C4-2B (cell line): ENCODE data around the gene CBY1.

ENCODE experiments used
- H3K27ac ChIP-seq: fragments of 450-650 bp; 2 replicates; pipeline ENCODE4 v1.5.1; 2017
- CTCF ChIP-seq: fragments of 450-650 bp; conservative IDR thresholded peaks from 2 replicates; pipeline ENCODE4 v1.5.1; 2017; ENCODE audit warnings: mild to moderate bottlenecking
- ZFX ChIP-seq: fragments of 450-650 bp; IDR thresholded peaks from 2 replicates; pipeline ENCODE4 v1.6.1; 2017

Gene CBY1

DNA sequence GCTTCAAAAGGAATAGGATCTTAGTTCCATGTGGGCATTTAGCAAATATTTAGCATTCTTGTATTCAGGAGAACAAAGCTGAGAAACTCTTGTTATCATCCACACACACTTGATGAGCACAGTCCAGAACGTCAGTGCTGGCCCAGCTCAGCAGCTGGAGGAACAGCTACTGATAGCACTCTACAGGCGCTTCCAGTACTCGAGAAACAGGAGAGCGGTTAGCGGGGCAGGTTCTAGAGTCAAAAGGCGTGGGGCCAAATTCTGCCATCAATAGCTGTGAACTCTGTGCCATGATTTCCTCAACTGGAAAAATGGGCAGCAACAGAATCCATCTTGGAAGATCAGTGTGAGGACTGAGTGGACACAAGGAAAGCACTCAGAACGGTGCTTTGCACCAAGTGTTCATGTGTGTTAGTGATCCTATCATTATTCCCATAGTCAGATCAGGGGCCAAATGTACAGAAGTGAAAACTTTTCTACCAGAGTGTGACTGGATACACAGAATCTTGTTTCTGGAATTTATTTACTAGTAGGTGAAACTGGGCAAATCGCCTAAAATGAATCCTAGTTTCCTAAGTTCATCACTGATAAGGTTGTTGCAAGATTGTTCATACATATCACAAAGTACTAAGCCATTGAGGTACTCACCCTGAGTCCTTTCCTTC is 41.1 kb downstream of the CBY1 start:
- H3K27ac ChIP-seq = no peak overlapping the region
- TF ChIP-seq ZFX (no peak), CTCF (no peak)

GRCh38 chr22:38698407-38699094 is 42.1 kb downstream of the CBY1 start:
- no peak overlapping the region for H3K27ac ChIP-seq
- TF ChIP-seq CTCF (no peak), ZFX (no peak)

DNA sequence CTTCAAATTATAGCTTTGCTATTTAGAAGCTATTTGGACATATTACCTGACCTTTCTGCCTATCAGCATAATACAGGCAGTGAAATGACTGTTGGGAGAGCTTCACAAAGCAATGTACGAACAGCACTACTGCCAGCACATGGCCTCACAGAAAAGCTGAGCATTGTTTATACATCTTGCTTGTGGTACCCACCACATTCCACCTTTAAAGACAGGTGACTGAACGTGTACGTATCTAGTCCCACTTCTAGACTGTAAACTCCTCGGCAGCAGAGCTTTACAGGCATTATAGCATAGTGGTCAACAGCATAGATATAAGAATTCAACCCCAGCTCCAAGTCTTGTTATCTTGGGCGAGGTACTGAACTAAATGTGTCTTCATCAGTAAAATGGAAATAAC is 42.7 kb downstream of the CBY1 start:
- H3K27ac ChIP-seq = no peak overlapping the region
- TF ChIP-seq CTCF = no peak
- no peak for TF ChIP-seq ZFX

- TF ChIP-seq CTCF = no peak
- TF ChIP-seq ZFX = no peak
- peak overlapping the region; percentile 93 for H3K27ac ChIP-seq
Observed at GRCh38 chr22:38699784-38700183, 43.3 kb downstream of the CBY1 start.

DNA sequence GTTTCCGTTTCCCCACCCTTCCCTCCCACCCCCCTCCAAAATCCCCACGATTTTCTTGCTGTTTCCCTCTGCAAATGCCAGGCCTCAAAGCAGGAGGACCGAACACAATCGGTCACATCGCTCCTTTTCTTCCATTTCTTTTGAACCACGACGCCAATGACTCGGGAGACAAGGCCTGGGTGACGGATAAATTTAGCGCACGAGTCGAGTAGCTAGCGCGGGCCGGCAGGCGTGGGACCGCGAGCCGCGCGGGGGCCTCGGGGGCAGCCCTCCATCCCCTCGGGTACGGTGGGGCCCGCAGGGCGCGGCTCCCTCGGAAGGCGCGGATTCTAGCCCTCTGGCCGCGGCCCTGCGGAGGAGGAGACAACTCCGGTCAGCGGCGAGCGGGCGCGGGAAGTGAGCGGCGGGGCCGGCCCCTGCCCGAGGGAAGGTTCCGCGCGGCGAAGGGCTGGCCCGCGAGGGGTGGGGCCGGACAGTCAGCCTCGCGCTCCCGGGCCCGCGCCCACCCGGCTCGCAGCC is 43.9 kb downstream of the CBY1 start:
- TF ChIP-seq ZFX = peak; percentile 89
- no peak for TF ChIP-seq CTCF
- peak overlapping the region; percentile 93 for H3K27ac ChIP-seq

DNA sequence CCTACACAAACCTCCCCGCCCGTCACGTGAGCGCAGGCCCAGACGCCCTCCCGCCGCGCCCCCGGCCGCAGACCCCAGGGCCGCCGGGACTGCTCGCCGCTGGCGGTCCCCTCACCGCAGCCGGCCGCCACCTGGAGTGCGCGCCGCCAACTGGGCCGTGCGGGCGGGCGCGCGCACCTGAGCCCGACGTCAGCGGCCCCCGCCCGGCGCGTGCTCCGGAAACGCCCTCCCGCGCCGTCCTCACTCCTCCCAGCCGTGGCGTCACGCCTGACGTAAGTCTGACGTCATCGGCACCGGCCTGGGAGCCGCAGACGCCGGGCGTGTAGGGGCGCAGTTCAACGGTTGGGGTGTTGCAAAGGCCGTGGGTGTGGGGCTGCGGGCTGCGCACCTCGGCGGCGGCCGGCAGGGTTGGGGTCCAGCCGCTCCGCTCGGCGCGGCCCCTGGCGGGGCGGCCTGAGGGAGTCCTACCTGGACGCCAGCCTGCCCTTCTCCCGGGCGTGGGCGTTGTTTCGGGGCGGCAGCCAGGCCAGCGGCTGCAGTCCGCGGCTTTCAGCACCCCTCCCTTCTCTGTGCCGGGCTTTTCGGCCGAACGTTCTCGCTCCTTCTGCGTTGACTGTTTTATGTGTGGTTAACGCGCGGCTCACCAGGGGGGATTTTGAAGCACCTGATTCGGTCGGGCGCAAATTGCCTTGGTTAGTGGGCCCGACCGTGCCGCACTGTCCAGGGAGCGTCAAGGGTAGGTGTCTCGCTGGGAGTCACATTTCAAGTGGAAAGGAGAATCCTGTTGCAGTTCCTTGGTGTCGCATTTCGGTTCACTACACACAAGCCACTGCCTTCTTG is 44.6 kb downstream of the CBY1 start, which contains the start of gene JOSD1:
TSS of gene JOSD1 (minus strand) at position 155 of the 840 bp plus-strand sequence. CDS start 956 bp downstream, outside the sequence.
- no peak for TF ChIP-seq CTCF
- peak; percentile 77 for TF ChIP-seq ZFX

More for the DNA sequence above, 44.6 kb downstream of the CBY1 start, which contains the start of gene JOSD1:
- peak within 1 kb of the TSS; percentile 93 for H3K27ac ChIP-seq
